AG04450 (cell line): ENCODE results near the gene CLTB. TPM values are rescaled to one million over a fixed set of nuclear protein-coding genes. Genes with fewer than 3 reads are reported as not detected.

Experiments used
- CTCF ChIA-PET: fragments of 300-600, 350-600 bp; formaldehyde crosslinking; extraction: SDS; loops from one replicate; lab custom pipeline; 2022; ENCODE audit warnings: antibody characterized with exemption, inconsistent platforms; lab: Charles Lee
- POLR2A ChIA-PET: fragments of 350-600 bp; formaldehyde crosslinking; extraction: SDS; loops from one replicate; lab custom pipeline; 2021; ENCODE audit warnings: antibody characterized with exemption, inconsistent platforms; lab: Yijun Ruan, JAX
- DNase-seq: peaks from one replicate; pipeline ENCODE4 v3.0.0-alpha.2; 2011; ENCODE audit warnings: low read depth, low spot score
- H3K27ac ChIP-seq: one replicate; pipeline ENCODE4 v1.5.1; 2012; ENCODE audit warnings: low read depth, low read length, control low read depth
- H3K27me3 ChIP-seq: one replicate; pipeline ENCODE4 v1.6.0; 2012; ENCODE audit warnings: low read length; ENCODE audit not compliant: control insufficient read depth, insufficient read depth
- H3K4me3 ChIP-seq: 2 replicates; pipeline ENCODE4 v1.5.1; 2011; ENCODE audit warnings: mild to moderate bottlenecking, low read depth, low read length, control low read depth
- H3K9me3 ChIP-seq: 2 replicates; pipeline ENCODE4 v1.5.1; 2012; ENCODE audit warnings: low read length; ENCODE audit not compliant: control insufficient read depth, insufficient read depth
- CTCF ChIP-seq: IDR thresholded peaks from 2 replicates; pipeline ENCODE4 v1.5.1; 2011; ENCODE audit warnings: low read depth, low read length, control low read depth, inconsistent platforms
- polyA plus RNA-seq: library from polyadenylated mRNA; depleted of rRNA; stranded (reverse); fragments of >200 nt; gene quantifications from 2 replicates; pipeline ENCODE4 v1.2.3, GENCODE V29; 2011

CLTB gene
- polyA plus RNA-seq, 1 experiment = 66.2 TPM

DNA sequence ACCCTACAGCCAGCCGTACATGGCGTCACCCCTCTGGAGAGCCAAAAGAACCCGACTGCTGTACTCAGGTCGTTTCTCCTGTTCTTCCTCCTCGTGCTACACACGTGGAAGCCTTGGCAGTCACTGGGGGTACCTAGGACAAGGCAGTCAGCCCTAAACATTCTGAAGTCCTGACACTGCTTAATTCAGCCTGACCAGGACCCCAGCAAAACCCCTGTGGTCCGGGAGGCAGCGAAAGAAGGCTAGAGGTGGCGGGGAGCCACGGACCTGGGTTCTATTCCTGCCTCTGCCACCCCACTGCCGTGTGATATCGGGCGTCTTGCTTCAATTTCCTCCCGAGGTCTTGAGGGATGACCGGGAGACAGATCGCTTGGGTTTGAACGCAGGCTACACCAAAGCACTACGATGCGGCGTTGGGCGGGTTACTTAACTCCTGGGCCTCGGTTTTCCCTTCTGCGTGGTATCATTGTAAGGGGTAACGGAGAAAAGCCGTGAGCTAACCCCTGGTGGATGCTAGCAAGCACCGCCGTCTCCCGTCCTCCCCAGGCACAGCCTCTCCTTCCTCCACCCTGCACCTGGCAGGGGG, 51.5 kb downstream of the CLTB start:
- ChIA-PET POLR2A (no interaction called here), CTCF (no interaction called here)
- no peak for DNase-seq
- no peak overlapping the region for H3K27ac ChIP-seq
- TF ChIP-seq CTCF = no peak
- peaks cover 4% of the 10 kb centered on the region; the same call in 1 of the 2 replicates for H3K9me3 ChIP-seq
- peak overlapping the region; percentile 75 for H3K4me3 ChIP-seq
- no peaks in the 10 kb centered on the region for H3K27me3 ChIP-seq

GRCh38 chr5:176362233-176362490, 54.2 kb downstream of the CLTB start:
- Histone ChIP-seq H3K27ac (no peak overlapping the region), H3K4me3 (peak overlapping the region; percentile 95), H3K9me3 (peaks cover 4% of the 10 kb centered on the region; the same call in 1 of the 2 replicates), H3K27me3 (no peaks in the 10 kb centered on the region)
- no peak for TF ChIP-seq CTCF
- CTCF ChIA-PET = interaction anchor here (0.6 to 2.8 kb wide), 5 partner anchors 86 to 1744 kb away, joined by 3 to 13 read pairs (median 4); partner anchors contain the start of gene FAF2
- POLR2A ChIA-PET = no interaction called here
- no peak for DNase-seq

- CTCF ChIA-PET = interaction anchor here (0.7 to 2.8 kb wide), 5 partner anchors 87 to 632 kb away, joined by 3 to 13 read pairs (median 4); partner anchors contain the start of gene FAF2
- no peaks in the 10 kb centered on the region for H3K27me3 ChIP-seq
- peak within 1 kb of the TSS; percentile 95 for H3K4me3 ChIP-seq
- peaks cover 4% of the 10 kb centered on the region; the same call in 1 of the 2 replicates for H3K9me3 ChIP-seq
- H3K27ac ChIP-seq = peak within 1 kb of the TSS; percentile 39
- TF ChIP-seq CTCF = peak; percentile 30; the same call in 1 of the 2 replicates
- DNase-seq = peak; percentile 63
- POLR2A ChIA-PET = interaction anchor here (0.7 to 0.8 kb wide), 2 partner anchors 175 to 210 kb away, joined by 3 read pairs; no protein-coding TSS in a partner anchor
Observed at GRCh38 chr5:176361437-176362232, 54.7 kb downstream of the CLTB start, which contains the start of gene KIAA1191. Gene KIAA1191 (minus strand): TSS chr5:176361764. CDS start chr5:176359508, 2,256 bp downstream.

- POLR2A ChIA-PET = interaction anchor here (0.7 to 0.8 kb wide), 2 partner anchors 176 to 209 kb away, joined by 3 read pairs; no protein-coding TSS in a partner anchor
- Histone ChIP-seq H3K27ac (peak overlapping the region; percentile 39), H3K4me3 (peak overlapping the region; percentile 95), H3K27me3 (no peaks in the 10 kb centered on the region), H3K9me3 (peaks cover 4% of the 10 kb centered on the region; the same call in 1 of the 2 replicates)
- CTCF ChIA-PET = interaction anchor here (0.9 to 2.8 kb wide), 5 partner anchors 87 to 631 kb away, joined by 3 to 13 read pairs (median 4); partner anchors contain the start of gene FAF2
- no peak for TF ChIP-seq CTCF
- DNase-seq = no peak
Observed at GRCh38 chr5:176360894-176361436, 55.4 kb downstream of the CLTB start.
